Left lobe of liver (tissue), 2 donors: ENCODE results near the gene LIM2. TPM values are rescaled to one million over a fixed set of nuclear protein-coding genes. Genes with fewer than 3 reads are reported as not detected.

Experiments
- ATAC-seq: fragments of 200-7000 bp; cut with Tn5 transposase; one replicate; pipeline ENCODE4 v1.9.1; 2020; ENCODE audit warnings: mild to moderate bottlenecking, moderate library complexity
- DNase-seq: peaks from one replicate; pipeline ENCODE4 v3.0.0-alpha.2; 2020; ENCODE audit warnings: low spot score
- total RNA-seq: library from RNA; stranded (reverse); gene quantifications from one replicate; pipeline ENCODE4 v1.2.1, GENCODE V29; 2021
- donor health status: DM: no; HTN: no; CAD: no; lungs with moderate emphysema.
- donor health status: DM: no; HTN: yes; CAD: no.

LIM2 gene
- total RNA-seq, 1 donor from 2014 or later = not detected

DNA sequence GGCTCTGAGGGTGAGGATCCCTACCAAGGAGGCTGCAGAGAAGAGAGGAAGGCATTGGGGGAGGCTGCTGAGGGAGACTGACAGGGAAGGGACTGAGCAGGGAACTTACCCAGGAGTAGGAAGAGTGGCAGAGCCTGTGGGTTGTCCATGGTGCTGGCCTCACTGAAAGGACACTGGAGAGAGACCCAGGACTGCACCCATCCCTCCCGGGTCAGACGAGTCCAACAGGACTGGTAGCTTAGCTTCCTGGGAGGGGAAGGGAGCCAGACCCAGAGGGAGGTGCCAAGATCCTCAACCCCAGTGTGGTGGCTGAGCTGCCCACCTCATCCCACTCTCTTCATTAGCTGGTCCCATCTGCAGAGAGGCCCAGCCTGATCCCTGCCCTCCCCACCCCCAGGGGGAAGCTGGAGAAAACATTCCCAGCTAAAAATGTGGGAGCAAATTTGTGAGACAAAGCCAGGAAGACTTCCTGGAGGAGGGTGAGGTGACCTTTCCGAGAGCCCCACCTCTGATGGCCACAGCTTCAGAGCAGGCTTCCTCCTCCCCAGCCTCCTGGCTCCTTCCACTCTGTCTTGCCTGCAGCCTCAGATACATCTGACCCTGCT, 45.7 kb downstream of the LIM2 start, which contains the start of gene VSIG10L:
Gene VSIG10L, minus strand, starts transcription at position 164 of the 605 bp plus-strand sequence. Its CDS starts 15 bp downstream, at position 149.
- no peak for DNase-seq
- ATAC-seq = no peak

GRCh38 chr19:51341066-51341465, 46.7 kb downstream of the LIM2 start:
- no peak for DNase-seq

GRCh38 chr19:51339687-51340656, 47.8 kb downstream of the LIM2 start:
- ATAC-seq (peak; percentile 91), DNase-seq (peak; percentile 98)

More at GRCh38 chr19:51341066-51341465, 46.7 kb downstream of the LIM2 start:
- ATAC-seq = no peak

DNA sequence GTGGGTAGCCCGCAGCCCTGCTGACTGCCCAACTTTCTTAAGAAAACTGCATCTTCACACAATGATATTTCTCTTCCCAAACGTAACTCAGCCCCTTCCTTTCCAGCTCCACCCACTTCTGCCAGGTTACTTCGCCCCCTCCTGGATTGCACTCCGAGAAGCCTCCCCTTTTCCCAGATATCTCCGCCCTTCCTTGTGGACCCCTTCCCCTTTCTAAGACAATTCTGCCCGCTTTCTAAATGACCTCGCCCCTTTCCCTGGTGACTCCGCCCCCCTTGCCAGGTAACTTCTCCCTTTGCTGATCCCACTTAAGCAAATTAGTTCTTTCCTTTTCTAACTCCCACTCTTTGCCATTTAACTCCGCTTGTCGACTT, 48.5 kb downstream of the LIM2 start:
- peak; percentile 54 for DNase-seq
- ATAC-seq = no peak

DNA sequence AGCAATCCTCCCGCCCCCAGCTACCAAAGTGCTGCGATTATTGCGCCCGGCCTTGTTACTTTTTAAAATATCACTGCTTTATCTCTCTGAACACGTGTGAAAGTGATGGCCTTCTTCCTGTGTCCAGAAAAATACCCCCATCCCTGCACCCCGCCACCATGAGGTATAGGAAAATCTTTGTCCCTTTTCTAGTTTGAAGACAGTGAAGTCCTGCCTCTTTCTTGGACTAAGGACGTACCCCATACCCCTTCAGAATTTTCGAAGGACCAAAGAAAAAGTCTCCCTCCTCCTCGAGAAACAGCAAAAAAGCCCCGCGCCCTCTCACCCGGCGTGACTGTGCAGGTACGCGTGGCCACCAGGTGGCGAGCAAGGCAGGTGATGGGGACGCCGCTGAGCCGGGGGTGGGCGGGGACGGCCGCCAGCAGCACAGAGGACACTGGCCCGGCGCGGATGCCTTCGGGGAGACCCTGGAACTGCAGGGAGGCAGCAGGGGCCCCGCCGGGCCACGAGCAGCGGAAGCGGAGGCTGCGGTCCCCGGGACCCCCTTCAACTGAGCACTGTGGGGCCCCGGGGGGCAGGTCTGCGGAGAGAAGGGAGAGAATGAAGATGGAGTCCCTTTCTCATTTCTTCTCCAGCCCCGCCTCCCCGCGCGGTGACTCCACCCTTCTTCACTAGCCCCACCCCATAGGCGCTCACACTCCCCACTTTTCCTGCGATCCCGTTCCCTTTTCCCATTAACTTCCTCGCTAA, 49.0 kb downstream of the LIM2 start:
- ATAC-seq = peak; percentile 73
- DNase-seq = peak; percentile 85

GRCh38 chr19:51337861-51338562, 49.8 kb downstream of the LIM2 start:
- ATAC-seq (no peak), DNase-seq (no peak)

GRCh38 chr19:51337141-51337860, 50.5 kb downstream of the LIM2 start:
- DNase-seq (no peak), ATAC-seq (no peak)

DNA sequence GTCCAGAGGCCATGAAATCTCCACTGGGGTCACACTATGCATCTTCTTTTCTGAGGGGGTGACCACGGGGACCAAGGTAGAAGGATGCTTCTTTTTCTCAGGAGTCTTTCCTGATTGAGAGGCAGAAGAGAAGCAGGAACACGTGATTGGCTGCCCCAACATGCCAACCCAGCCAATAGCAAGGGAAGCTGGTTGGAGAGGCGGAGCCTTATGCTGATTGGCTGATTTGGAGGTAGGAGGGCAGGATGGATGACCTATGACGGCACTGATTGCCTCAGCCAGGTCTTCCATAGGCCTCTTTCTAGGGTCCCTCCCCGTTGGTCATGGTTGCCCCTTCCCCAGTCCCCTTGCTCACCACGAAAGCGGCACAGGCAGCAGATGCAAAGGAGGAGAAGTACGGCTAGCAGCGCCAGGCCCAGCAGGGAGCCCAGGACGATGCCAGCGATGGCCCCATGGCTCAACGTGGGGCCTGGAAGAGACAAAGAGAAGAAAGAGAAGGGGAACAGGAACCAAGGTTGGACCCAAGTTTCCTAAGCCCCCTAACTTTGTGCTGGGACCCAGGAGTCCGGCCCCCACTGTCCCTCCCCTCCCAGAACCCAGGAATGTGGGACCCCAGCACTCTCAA, 53.8 kb downstream of the LIM2 start:
- ATAC-seq (no peak), DNase-seq (no peak)

DNA sequence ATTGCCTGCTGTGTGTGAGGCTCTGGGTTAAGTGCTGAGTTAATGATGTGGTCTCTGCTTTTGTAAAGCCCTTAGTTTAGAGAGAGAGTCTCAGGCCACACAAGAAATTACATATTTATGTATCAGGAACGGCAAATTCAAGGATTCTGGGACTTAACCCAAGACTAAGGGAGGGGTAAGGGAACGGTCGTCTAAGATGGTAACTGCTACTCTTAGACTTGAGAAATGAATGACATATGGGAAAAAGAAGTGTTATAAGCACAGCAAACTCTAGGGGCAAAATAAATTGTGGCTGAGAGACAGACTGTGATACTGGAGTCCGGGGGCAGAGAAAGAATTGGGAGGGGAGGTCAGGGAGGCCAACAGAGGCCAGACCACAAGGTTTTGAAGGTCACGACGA, 56.1 kb downstream of the LIM2 start:
- no peak for DNase-seq
- no peak for ATAC-seq

DNA sequence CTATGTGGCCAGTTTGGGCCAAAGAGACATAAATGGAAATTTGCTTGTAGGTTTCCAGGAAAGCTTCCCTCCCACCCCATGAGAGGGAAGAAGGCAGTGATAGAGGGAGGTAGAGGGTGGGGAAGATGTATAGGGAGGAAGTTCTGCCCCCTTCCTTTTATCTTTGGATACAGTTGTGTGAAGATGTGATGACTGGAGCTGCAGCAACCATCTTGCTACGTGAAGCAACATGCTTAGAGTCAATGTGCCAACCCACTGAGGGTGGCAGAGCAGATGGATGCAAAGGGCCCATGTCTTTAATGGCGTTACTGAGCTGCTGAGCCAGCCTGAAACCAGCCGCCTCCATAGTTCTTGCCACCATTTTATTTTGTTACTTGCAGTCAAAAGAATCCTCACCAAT, 56.6 kb downstream of the LIM2 start:
- ATAC-seq (no peak), DNase-seq (no peak)

- DNase-seq (no peak), ATAC-seq (no peak)
Observed at GRCh38 chr19:51330366-51330765, 57.4 kb downstream of the LIM2 start.

Other genes starting within 250 kb of the LIM2 start
- gene SIGLEC7, start 245.7 kb downstream of the LIM2 start, total RNA-seq = 3.8 TPM
- gene CD33, start 162.9 kb downstream of the LIM2 start, total RNA-seq = 3.4 TPM
- gene SIGLECL1, start 136.9 kb downstream of the LIM2 start, total RNA-seq = not detected
- 0.86 TPM for gene IGLON5, start 76.3 kb downstream of the LIM2 start, total RNA-seq
- gene VSIG10L, start 45.8 kb downstream of the LIM2 start, total RNA-seq = 1.8 TPM
- 378 TPM for gene ETFB, start 21.6 kb downstream of the LIM2 start, total RNA-seq
- gene CLDND2, start 19.0 kb downstream of the LIM2 start, total RNA-seq = not detected
- gene NKG7, start 15.3 kb downstream of the LIM2 start, total RNA-seq = 1.7 TPM
- not detected for gene C19orf84, start 2.6 kb upstream of the LIM2 start, total RNA-seq
- gene SIGLEC10, start 29.7 kb upstream of the LIM2 start, total RNA-seq = 3.2 TPM
- gene SIGLEC8, start 70.5 kb upstream of the LIM2 start, total RNA-seq = 1.1 TPM
- gene CEACAM18, start 90.6 kb upstream of the LIM2 start, total RNA-seq = not detected
- 0.20 TPM for gene SIGLEC12, start 113.8 kb upstream of the LIM2 start, total RNA-seq
- gene SIGLEC6, start 143.7 kb upstream of the LIM2 start, total RNA-seq = 0.20 TPM
- gene ZNF175, start 183.3 kb upstream of the LIM2 start, total RNA-seq = 5.2 TPM
- gene SIGLEC5, start 242.4 kb upstream of the LIM2 start, total RNA-seq = not detected